ENCODE results near the gene NHSL1. TPM values are rescaled to one million over a fixed set of nuclear protein-coding genes. Genes with fewer than 3 reads are reported as not detected.
A peak's percentile ranks its signal among the peaks of the same experiment; 100 is the strongest.

NHSL1 gene
- total RNA-seq, 1 donor from 2014 or later, result 72.3 TPM

GRCh38 chr6:138517635-138518034 is 18.3 kb upstream of the NHSL1 start:
- peaks cover 23% of the 10 kb centered on the region for H3K4me1 Mint-ChIP-seq (ENCODE audit: unreplicated experiment)
- peak overlapping the region; percentile 62 for H3K4me3 Mint-ChIP-seq (ENCODE audit: unreplicated experiment)
- peak; percentile 36 for DNase-seq (ENCODE audit: low spot score)
- H3K36me3 Mint-ChIP-seq (ENCODE audit: low read depth, unreplicated experiment), result peaks cover 16% of the 10 kb centered on the region
- H3K9me3 Mint-ChIP-seq (ENCODE audit: unreplicated experiment), result no peaks in the 10 kb centered on the region
- no peak overlapping the region for H3K27ac Mint-ChIP-seq (ENCODE audit: unreplicated experiment)
- peak; percentile 68 for TF ChIP-seq CTCF (IDR thresholded peaks at IDR 0.05; ENCODE audit: unreplicated experiment)
- H3K27me3 Mint-ChIP-seq (ENCODE audit: unreplicated experiment), result peaks cover 13% of the 10 kb centered on the region

GRCh38 chr6:138515657-138516248 is 16.5 kb upstream of the NHSL1 start:
- Mint-ChIP-seq H3K4me1 (ENCODE audit: unreplicated experiment) (peaks cover 16% of the 10 kb centered on the region), H3K4me3 (ENCODE audit: unreplicated experiment) (no peak overlapping the region), H3K27ac (ENCODE audit: unreplicated experiment) (no peak overlapping the region), H3K36me3 (ENCODE audit: low read depth, unreplicated experiment) (peaks cover 16% of the 10 kb centered on the region), H3K9me3 (ENCODE audit: unreplicated experiment) (no peaks in the 10 kb centered on the region), H3K27me3 (ENCODE audit: unreplicated experiment) (peaks cover 8% of the 10 kb centered on the region)
- no peak for DNase-seq (ENCODE audit: low spot score)
- TF ChIP-seq CTCF (IDR thresholded peaks at IDR 0.05; ENCODE audit: unreplicated experiment), result no peak

- TF ChIP-seq CTCF (IDR thresholded peaks at IDR 0.05; ENCODE audit: unreplicated experiment), result no peak
- Mint-ChIP-seq H3K27ac (ENCODE audit: unreplicated experiment) (no peak overlapping the region), H3K27me3 (ENCODE audit: unreplicated experiment) (peaks cover 8% of the 10 kb centered on the region), H3K9me3 (ENCODE audit: unreplicated experiment) (no peaks in the 10 kb centered on the region), H3K4me3 (ENCODE audit: unreplicated experiment) (peak overlapping the region; percentile 73), H3K36me3 (ENCODE audit: low read depth, unreplicated experiment) (peaks cover 16% of the 10 kb centered on the region), H3K4me1 (ENCODE audit: unreplicated experiment) (peaks cover 13% of the 10 kb centered on the region)
- DNase-seq (ENCODE audit: low spot score), result no peak
These were observed 15.7 kb upstream of the NHSL1 start for GRCh38 chr6:138514860-138515540.

GRCh38 chr6:138512609-138513008 is 13.3 kb upstream of the NHSL1 start:
- Mint-ChIP-seq H3K36me3 (ENCODE audit: low read depth, unreplicated experiment) (peaks cover 12% of the 10 kb centered on the region), H3K27ac (ENCODE audit: unreplicated experiment) (no peak overlapping the region), H3K9me3 (ENCODE audit: unreplicated experiment) (no peaks in the 10 kb centered on the region), H3K4me1 (ENCODE audit: unreplicated experiment) (peaks cover 19% of the 10 kb centered on the region), H3K27me3 (ENCODE audit: unreplicated experiment) (peaks cover 8% of the 10 kb centered on the region), H3K4me3 (ENCODE audit: unreplicated experiment) (no peak overlapping the region)
- no peak for DNase-seq (ENCODE audit: low spot score)
- no peak for TF ChIP-seq CTCF (IDR thresholded peaks at IDR 0.05; ENCODE audit: unreplicated experiment)

GRCh38 chr6:138510093-138510492 is 10.8 kb upstream of the NHSL1 start:
- H3K27me3 Mint-ChIP-seq (ENCODE audit: unreplicated experiment), result no peaks in the 10 kb centered on the region
- H3K4me1 Mint-ChIP-seq (ENCODE audit: unreplicated experiment), result peaks cover 13% of the 10 kb centered on the region
- H3K36me3 Mint-ChIP-seq (ENCODE audit: low read depth, unreplicated experiment), result peaks cover 4% of the 10 kb centered on the region
- H3K9me3 Mint-ChIP-seq (ENCODE audit: unreplicated experiment), result no peaks in the 10 kb centered on the region
- H3K4me3 Mint-ChIP-seq (ENCODE audit: unreplicated experiment), result no peak overlapping the region
- TF ChIP-seq CTCF (IDR thresholded peaks at IDR 0.05; ENCODE audit: unreplicated experiment), result no peak
- H3K27ac Mint-ChIP-seq (ENCODE audit: unreplicated experiment), result no peak overlapping the region
- no peak for DNase-seq (ENCODE audit: low spot score)

All from endothelial cell (in vitro differentiated cells).